ENCODE measurements around the gene COPS4. TPM values are rescaled to one million over a fixed set of nuclear protein-coding genes. Genes with fewer than 3 reads are reported as not detected.
A peak's percentile ranks its signal among the peaks of the same experiment; 100 is the strongest.
"Not testable (repeated sequence)": the region's sequence is repeated elsewhere in the genome, so short reads cannot be mapped to it uniquely, and the experiment has no call there.

Gene COPS4
- total RNA-seq, 1 experiment from 2014 or later: 17.1 TPM

GRCh38 chr4:83110223-83110945, 75.4 kb downstream of the COPS4 start:
- Histone ChIP-seq H3K9me3 (ENCODE audit: insufficient read depth, low read depth) (no peaks in the 10 kb centered on the region), H3K79me2 (ENCODE audit: low read depth) (no peaks in the 10 kb centered on the region), H3K27ac (peak overlapping the region; percentile 75), H3K9me2 (ENCODE audit: insufficient read depth) (no peaks in the 10 kb centered on the region), H4K20me1 (ENCODE audit: insufficient read depth) (no peaks in the 10 kb centered on the region), H3K36me3 (ENCODE audit: low read depth) (no peaks in the 10 kb centered on the region; the same call in 1 of the 2 replicates), H3K4me2 (peak overlapping the region; percentile 82), H2AFZ (peak overlapping the region; percentile 86), H3F3A (ENCODE audit: insufficient read depth, low read depth) (peaks cover 14% of the 10 kb centered on the region), H3K4me3 (peak overlapping the region; percentile 62), H3K27me3 (ENCODE audit: insufficient read depth, low read depth) (no peaks in the 10 kb centered on the region), H3K4me1 (replicated peaks; ENCODE audit: insufficient read depth) (peaks cover 38% of the 10 kb centered on the region)
- ChIA-PET POLR2A (ENCODE audit: unreplicated experiment) (interaction anchor here (0.6 to 0.7 kb wide), 3 partner anchors 18 to 368 kb away, joined by 3 to 11 read pairs (median 3); no protein-coding TSS in a partner anchor), CTCF (interaction anchor here (0.6 to 0.9 kb wide), 4 partner anchors 36 to 202 kb away, joined by 3 to 8 read pairs (median 3); no protein-coding TSS in a partner anchor)
- TSS peak; percentile 25 for BruUV-seq (replicated peaks)
- intact Hi-C loops (cut with micrococcal nuclease; ENCODE audit: unreplicated experiment): loop anchor here (1.0 to 2.0 kb wide), 2 partner anchors 97 to 142 kb away; no protein-coding TSS in a partner anchor
- DNase-seq: peak; percentile 75 to 80
- TF ChIP-seq EZH2 (IDR thresholded peaks at IDR 0.05; ENCODE audit: low read depth): no peak
- TF ChIP-seq, protein P1, sequence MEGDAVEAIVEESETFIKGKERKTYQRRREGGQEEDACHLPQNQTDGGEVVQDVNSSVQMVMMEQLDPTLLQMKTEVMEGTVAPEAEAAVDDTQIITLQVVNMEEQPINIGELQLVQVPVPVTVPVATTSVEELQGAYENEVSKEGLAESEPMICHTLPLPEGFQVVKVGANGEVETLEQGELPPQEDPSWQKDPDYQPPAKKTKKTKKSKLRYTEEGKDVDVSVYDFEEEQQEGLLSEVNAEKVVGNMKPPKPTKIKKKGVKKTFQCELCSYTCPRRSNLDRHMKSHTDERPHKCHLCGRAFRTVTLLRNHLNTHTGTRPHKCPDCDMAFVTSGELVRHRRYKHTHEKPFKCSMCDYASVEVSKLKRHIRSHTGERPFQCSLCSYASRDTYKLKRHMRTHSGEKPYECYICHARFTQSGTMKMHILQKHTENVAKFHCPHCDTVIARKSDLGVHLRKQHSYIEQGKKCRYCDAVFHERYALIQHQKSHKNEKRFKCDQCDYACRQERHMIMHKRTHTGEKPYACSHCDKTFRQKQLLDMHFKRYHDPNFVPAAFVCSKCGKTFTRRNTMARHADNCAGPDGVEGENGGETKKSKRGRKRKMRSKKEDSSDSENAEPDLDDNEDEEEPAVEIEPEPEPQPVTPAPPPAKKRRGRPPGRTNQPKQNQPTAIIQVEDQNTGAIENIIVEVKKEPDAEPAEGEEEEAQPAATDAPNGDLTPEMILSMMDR (conservative IDR thresholded peaks at IDR 0.05): peak; percentile 64

- peaks cover 42% of the 10 kb centered on the region for H3K4me1 ChIP-seq (replicated peaks; ENCODE audit: insufficient read depth)
- peak overlapping the region; percentile 86; the same call in 1 of the 2 replicates for H2AFZ ChIP-seq
- H3F3A ChIP-seq (ENCODE audit: insufficient read depth, low read depth): peaks cover 20% of the 10 kb centered on the region
- intact Hi-C loops (cut with micrococcal nuclease; ENCODE audit: unreplicated experiment): loop anchor here (1.0 to 2.0 kb wide), 2 partner anchors 96 to 142 kb away; no protein-coding TSS in a partner anchor
- no TSS peak for BruUV-seq (replicated peaks)
- no peaks in the 10 kb centered on the region for H4K20me1 ChIP-seq (ENCODE audit: insufficient read depth)
- ChIA-PET POLR2A (ENCODE audit: unreplicated experiment) (interaction anchor here (0.6 kb wide), 1 partner anchor 368 kb away, joined by 3 read pairs; no protein-coding TSS in a partner anchor), CTCF (interaction anchor here (0.9 kb wide), 1 partner anchor 106 kb away, joined by 3 read pairs; no protein-coding TSS in a partner anchor)
- no peak for DNase-seq
- peak overlapping the region; percentile 75; the same call in 1 of the 2 replicates for H3K27ac ChIP-seq
- H3K79me2 ChIP-seq (ENCODE audit: low read depth): no peaks in the 10 kb centered on the region
- no peaks in the 10 kb centered on the region for H3K27me3 ChIP-seq (ENCODE audit: insufficient read depth, low read depth)
- no peaks in the 10 kb centered on the region for H3K9me2 ChIP-seq (ENCODE audit: insufficient read depth)
- no peak for TF ChIP-seq EZH2 (IDR thresholded peaks at IDR 0.05; ENCODE audit: low read depth)
- TF ChIP-seq, protein P1 (conservative IDR thresholded peaks at IDR 0.05): no peak
- no peaks in the 10 kb centered on the region; the same call in 1 of the 2 replicates for H3K36me3 ChIP-seq (ENCODE audit: low read depth)
- H3K9me3 ChIP-seq (ENCODE audit: insufficient read depth, low read depth): no peaks in the 10 kb centered on the region
- no peak overlapping the region; the same call in 1 of the 2 replicates for H3K4me3 ChIP-seq
- peak overlapping the region; percentile 82 for H3K4me2 ChIP-seq
Measured at GRCh38 chr4:83110970-83111750, 76.2 kb downstream of the COPS4 start.

- H2AFZ ChIP-seq; POLR2A ChIA-PET (ENCODE audit: unreplicated experiment); H4K20me1 ChIP-seq (ENCODE audit: insufficient read depth); H3K79me2 ChIP-seq (ENCODE audit: low read depth); H3K27me3 ChIP-seq (ENCODE audit: insufficient read depth, low read depth); H3K4me3 ChIP-seq; H3K27ac ChIP-seq; CTCF ChIA-PET; DNase-seq; BruUV-seq (replicated peaks); H3K9me3 ChIP-seq (ENCODE audit: insufficient read depth, low read depth); H3K36me3 ChIP-seq (ENCODE audit: low read depth); H3K9me2 ChIP-seq (ENCODE audit: insufficient read depth); H3K4me2 ChIP-seq: not testable (repeated sequence)
- Histone ChIP-seq H3K4me1 (replicated peaks; ENCODE audit: insufficient read depth) (peaks cover 42% of the 10 kb centered on the region), H3F3A (ENCODE audit: insufficient read depth, low read depth) (peaks cover 20% of the 10 kb centered on the region)
- intact Hi-C loops (cut with micrococcal nuclease; ENCODE audit: unreplicated experiment): loop anchor here (2.0 kb wide), 2 partner anchors 141 to 149 kb away; no protein-coding TSS in a partner anchor
Measured at GRCh38 chr4:83111751-83112141, 76.8 kb downstream of the COPS4 start.
